NT2/D1 (cell line): Measurements from ENCODE around the gene TNS1.

ENCODE experiments used
- DNase-seq: peaks from one replicate; pipeline ENCODE4 v3.0.0-alpha.2; 2011; ENCODE audit warnings: low read depth, low spot score
- H3K27me3 ChIP-seq: 2 replicates; pipeline ENCODE4 v1.6.0; 2011; ENCODE audit warnings: mild to moderate bottlenecking; ENCODE audit not compliant: insufficient read length, insufficient read depth
- H3K36me3 ChIP-seq: 2 replicates; pipeline ENCODE4 v1.6.1; 2011; ENCODE audit warnings: mild to moderate bottlenecking, low read length, mixed read lengths; ENCODE audit not compliant: insufficient read depth, insufficient read length
- H3K4me1 ChIP-seq: 2 replicates; pipeline ENCODE4 v1.5.1; 2011; ENCODE audit not compliant: insufficient read depth, insufficient read length
- H3K4me3 ChIP-seq: 2 replicates; pipeline ENCODE4 v1.5.1; 2011; ENCODE audit warnings: low read depth; ENCODE audit not compliant: insufficient read length
- H3K9ac ChIP-seq: 2 replicates; pipeline ENCODE4 v1.6.0; 2011; ENCODE audit warnings: low read depth; ENCODE audit not compliant: insufficient read length
- H3K9me3 ChIP-seq: 2 replicates; pipeline ENCODE4 v1.5.1; 2011; ENCODE audit warnings: mild to moderate bottlenecking, low read length; ENCODE audit not compliant: insufficient read depth
- SUZ12 ChIP-seq: IDR thresholded peaks from 2 replicates; pipeline ENCODE4 v1.6.1; 2011; ENCODE audit not compliant: insufficient read length, insufficient read depth; ENCODE audit errors: extremely low read depth
- YY1 ChIP-seq: IDR thresholded peaks from 2 replicates; pipeline ENCODE4 v1.6.1; 2011; ENCODE audit not compliant: insufficient read length, insufficient read depth
- ZNF274 ChIP-seq: IDR thresholded peaks from 2 replicates; pipeline ENCODE4 v1.6.1; 2011; ENCODE audit warnings: mild to moderate bottlenecking, low read depth, low read length

TNS1 gene

GRCh38 chr2:217822296-217823252, 180.2 kb downstream of the TNS1 start:
- TF ChIP-seq YY1: no peak
- TF ChIP-seq ZNF274: no peak
- TF ChIP-seq SUZ12: no peak
- peaks cover 24% of the 10 kb centered on the region for H3K36me3 ChIP-seq
- DNase-seq: no peak
- H3K4me1 ChIP-seq: peaks cover 5% of the 10 kb centered on the region
- H3K9me3 ChIP-seq: no peaks in the 10 kb centered on the region
- H3K4me3 ChIP-seq: no peak overlapping the region
- H3K27me3 ChIP-seq: no peaks in the 10 kb centered on the region
- no peak overlapping the region for H3K9ac ChIP-seq

GRCh38 chr2:217821536-217822147, 181.2 kb downstream of the TNS1 start:
- DNase-seq: no peak
- peaks cover 33% of the 10 kb centered on the region for H3K36me3 ChIP-seq
- peaks cover 3% of the 10 kb centered on the region for H3K4me1 ChIP-seq
- no peak overlapping the region for H3K4me3 ChIP-seq
- H3K27me3 ChIP-seq: no peaks in the 10 kb centered on the region
- no peak overlapping the region for H3K9ac ChIP-seq
- no peaks in the 10 kb centered on the region for H3K9me3 ChIP-seq
- TF ChIP-seq SUZ12: no peak
- TF ChIP-seq ZNF274: no peak
- TF ChIP-seq YY1: no peak

GRCh38 chr2:217820904-217821303, 181.9 kb downstream of the TNS1 start:
- DNase-seq: no peak
- no peaks in the 10 kb centered on the region for H3K27me3 ChIP-seq
- H3K4me3 ChIP-seq: no peak overlapping the region
- TF ChIP-seq SUZ12 (no peak), ZNF274 (no peak), YY1 (no peak)
- H3K9ac ChIP-seq: no peak overlapping the region
- H3K9me3 ChIP-seq: no peaks in the 10 kb centered on the region
- H3K4me1 ChIP-seq: peaks cover 3% of the 10 kb centered on the region
- peaks cover 34% of the 10 kb centered on the region for H3K36me3 ChIP-seq

GRCh38 chr2:217820091-217820819, 182.5 kb downstream of the TNS1 start:
- no peaks in the 10 kb centered on the region for H3K27me3 ChIP-seq
- peaks cover 38% of the 10 kb centered on the region for H3K36me3 ChIP-seq
- TF ChIP-seq SUZ12 (no peak), YY1 (no peak), ZNF274 (no peak)
- no peak overlapping the region for H3K9ac ChIP-seq
- no peak for DNase-seq
- no peaks in the 10 kb centered on the region for H3K9me3 ChIP-seq
- peaks cover 3% of the 10 kb centered on the region for H3K4me1 ChIP-seq
- no peak overlapping the region for H3K4me3 ChIP-seq

- Histone ChIP-seq H3K4me3 (no peak overlapping the region), H3K27me3 (no peaks in the 10 kb centered on the region), H3K9ac (no peak overlapping the region), H3K9me3 (no peaks in the 10 kb centered on the region), H3K36me3 (peaks cover 53% of the 10 kb centered on the region), H3K4me1 (peaks cover 3% of the 10 kb centered on the region)
- no peak for DNase-seq
- TF ChIP-seq SUZ12: no peak
- no peak for TF ChIP-seq YY1
- TF ChIP-seq ZNF274: no peak
These were observed 184.4 kb downstream of the TNS1 start for GRCh38 chr2:217818293-217818850.

- TF ChIP-seq ZNF274 (no peak), SUZ12 (no peak), YY1 (no peak)
- no peak overlapping the region for H3K4me3 ChIP-seq
- peaks cover 3% of the 10 kb centered on the region for H3K4me1 ChIP-seq
- H3K27me3 ChIP-seq: no peaks in the 10 kb centered on the region
- H3K9ac ChIP-seq: no peak overlapping the region
- no peaks in the 10 kb centered on the region for H3K9me3 ChIP-seq
- DNase-seq: no peak
- H3K36me3 ChIP-seq: peaks cover 60% of the 10 kb centered on the region
These were observed 185.1 kb downstream of the TNS1 start for GRCh38 chr2:217817466-217818292.
